RWPE2 (cell line): ENCODE measurements around the gene NEUROG3.

Experiments used
- ATAC-seq: fragments of 200-7000 bp; cut with Tn5 transposase; 3 replicates; pipeline ENCODE4 v1.9.1; 2021; ENCODE audit warnings: low read depth
- DNase-seq: peaks from one replicate; pipeline ENCODE4 v3.0.0-alpha.2; 2020; ENCODE audit warnings: low spot score
- H3K27ac ChIP-seq: fragments of 450-650 bp; 2 replicates; pipeline ENCODE4 v1.5.1; 2017; ENCODE audit warnings: mild to moderate bottlenecking; ENCODE audit not compliant: poor library complexity, severe bottlenecking
- H3K27me3 ChIP-seq: fragments of 250-450 bp; sonication (Bioruptor Pico); 2 replicates; pipeline ENCODE4 v1.5.1; 2021; ENCODE audit warnings: mild to moderate bottlenecking, moderate library complexity; ENCODE audit not compliant: insufficient read depth, poor library complexity, severe bottlenecking
- H3K36me3 ChIP-seq: fragments of 250-450 bp; sonication (Bioruptor Pico); 2 replicates; pipeline ENCODE4 v1.5.1; 2020; ENCODE audit warnings: low read depth, mild to moderate bottlenecking, moderate library complexity
- H3K4me1 ChIP-seq: fragments of 250-450 bp; sonication (Bioruptor Pico); 2 replicates; pipeline ENCODE4 v1.5.1; 2021; ENCODE audit warnings: mild to moderate bottlenecking, moderate library complexity; ENCODE audit not compliant: insufficient read depth, poor library complexity, severe bottlenecking
- H3K4me3 ChIP-seq: fragments of 250-450 bp; sonication (Bioruptor Pico); 2 replicates; pipeline ENCODE4 v1.5.1; 2021; ENCODE audit warnings: mild to moderate bottlenecking, moderate library complexity; ENCODE audit not compliant: severe bottlenecking
- H3K9me3 ChIP-seq: fragments of 250-450 bp; sonication (Bioruptor Pico); 2 replicates; pipeline ENCODE4 v1.5.1; 2021; ENCODE audit warnings: mild to moderate bottlenecking, moderate library complexity; ENCODE audit not compliant: severe bottlenecking
- TF ChIP-seq, protein P1 (sequence below): fragments of 450-650 bp; IDR thresholded peaks from one replicate; pipeline ENCODE4 v1.5.1; 2017; ENCODE audit warnings: mild to moderate bottlenecking, moderate library complexity; ENCODE audit not compliant: poor library complexity, severe bottlenecking

Gene NEUROG3

DNA sequence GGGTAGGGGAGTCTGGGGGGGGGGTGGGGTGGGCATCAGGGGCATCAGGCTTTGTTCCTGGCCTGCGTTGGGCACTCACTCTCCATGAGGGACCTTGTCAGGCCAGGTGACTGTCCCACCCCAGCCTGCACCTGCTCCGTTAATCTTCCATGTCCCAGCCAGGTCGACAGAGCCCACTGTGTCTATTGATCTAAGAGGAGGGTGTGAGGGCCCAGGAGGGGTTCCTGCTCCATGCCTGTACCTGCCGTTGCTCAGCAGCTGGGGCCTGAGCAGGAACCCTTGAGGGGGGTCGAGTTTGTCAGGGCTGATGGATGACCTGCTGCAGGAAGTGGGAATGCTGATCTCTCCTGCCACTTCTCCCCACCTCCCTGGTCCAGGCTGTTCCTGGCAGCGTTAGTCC lies 18.6 kb downstream of the NEUROG3 start:
- no peaks in the 10 kb centered on the region for H3K36me3 ChIP-seq
- H3K4me3 ChIP-seq, result no peak overlapping the region
- peaks cover under 1% of the 10 kb centered on the region for H3K9me3 ChIP-seq
- peaks cover 2% of the 10 kb centered on the region for H3K27me3 ChIP-seq
- TF ChIP-seq, protein P1, sequence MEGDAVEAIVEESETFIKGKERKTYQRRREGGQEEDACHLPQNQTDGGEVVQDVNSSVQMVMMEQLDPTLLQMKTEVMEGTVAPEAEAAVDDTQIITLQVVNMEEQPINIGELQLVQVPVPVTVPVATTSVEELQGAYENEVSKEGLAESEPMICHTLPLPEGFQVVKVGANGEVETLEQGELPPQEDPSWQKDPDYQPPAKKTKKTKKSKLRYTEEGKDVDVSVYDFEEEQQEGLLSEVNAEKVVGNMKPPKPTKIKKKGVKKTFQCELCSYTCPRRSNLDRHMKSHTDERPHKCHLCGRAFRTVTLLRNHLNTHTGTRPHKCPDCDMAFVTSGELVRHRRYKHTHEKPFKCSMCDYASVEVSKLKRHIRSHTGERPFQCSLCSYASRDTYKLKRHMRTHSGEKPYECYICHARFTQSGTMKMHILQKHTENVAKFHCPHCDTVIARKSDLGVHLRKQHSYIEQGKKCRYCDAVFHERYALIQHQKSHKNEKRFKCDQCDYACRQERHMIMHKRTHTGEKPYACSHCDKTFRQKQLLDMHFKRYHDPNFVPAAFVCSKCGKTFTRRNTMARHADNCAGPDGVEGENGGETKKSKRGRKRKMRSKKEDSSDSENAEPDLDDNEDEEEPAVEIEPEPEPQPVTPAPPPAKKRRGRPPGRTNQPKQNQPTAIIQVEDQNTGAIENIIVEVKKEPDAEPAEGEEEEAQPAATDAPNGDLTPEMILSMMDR, result no peak
- ATAC-seq (no peak), DNase-seq (no peak)
- H3K4me1 ChIP-seq, result no peaks in the 10 kb centered on the region
- H3K27ac ChIP-seq, result no peak overlapping the region

DNA sequence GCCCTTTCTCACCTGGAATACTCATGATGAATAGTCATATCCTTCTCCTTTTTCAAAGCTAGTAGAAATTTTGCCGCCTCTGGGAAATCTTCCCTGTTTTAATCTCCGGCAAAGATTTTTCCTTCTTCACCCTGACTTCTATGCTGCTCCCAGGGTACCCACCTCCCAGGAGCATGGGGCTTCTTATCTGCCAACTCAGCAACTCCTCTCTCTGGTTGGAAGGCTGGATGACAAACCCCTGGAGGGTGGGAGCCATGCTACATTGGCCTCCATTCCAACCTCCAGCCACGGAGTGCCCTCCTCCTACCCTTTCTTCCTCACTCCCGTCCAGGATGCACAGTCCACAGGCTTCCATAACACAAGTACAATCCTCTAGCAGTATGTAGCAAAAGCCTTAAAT lies 19.9 kb downstream of the NEUROG3 start:
- H3K4me3 ChIP-seq, result no peak overlapping the region
- H3K27ac ChIP-seq, result no peak overlapping the region
- TF ChIP-seq, protein P1, result no peak
- no peaks in the 10 kb centered on the region for H3K4me1 ChIP-seq
- H3K36me3 ChIP-seq, result no peaks in the 10 kb centered on the region
- peaks cover 8% of the 10 kb centered on the region for H3K9me3 ChIP-seq
- no peak for DNase-seq
- no peak for ATAC-seq
- peaks cover 2% of the 10 kb centered on the region for H3K27me3 ChIP-seq

DNA sequence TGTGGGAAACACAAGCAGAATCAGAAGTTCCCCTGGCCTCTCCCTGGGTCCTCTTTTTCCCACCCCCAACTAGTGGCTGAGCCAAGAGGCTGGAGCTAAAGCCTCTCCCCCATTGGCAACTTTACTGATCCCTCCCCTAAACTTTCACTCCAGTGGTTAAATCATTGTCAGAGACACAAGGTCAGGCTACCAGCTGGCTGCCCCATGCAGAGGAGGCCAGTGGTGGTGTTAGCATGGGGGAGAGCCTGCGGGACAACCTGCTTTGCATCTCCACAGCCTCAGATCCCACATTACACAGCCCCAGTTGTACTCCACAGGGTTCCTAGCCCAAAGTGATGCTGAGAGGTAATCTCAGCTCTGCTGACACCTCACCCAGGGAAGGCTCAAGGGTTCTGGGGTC lies 21.0 kb downstream of the NEUROG3 start:
- H3K27me3 ChIP-seq, result no peaks in the 10 kb centered on the region
- no peaks in the 10 kb centered on the region for H3K4me1 ChIP-seq
- ATAC-seq (no peak), DNase-seq (no peak)
- H3K4me3 ChIP-seq, result no peak overlapping the region
- peaks cover 12% of the 10 kb centered on the region for H3K9me3 ChIP-seq
- no peak overlapping the region for H3K27ac ChIP-seq
- H3K36me3 ChIP-seq, result no peaks in the 10 kb centered on the region
- TF ChIP-seq, protein P1, result no peak

DNA sequence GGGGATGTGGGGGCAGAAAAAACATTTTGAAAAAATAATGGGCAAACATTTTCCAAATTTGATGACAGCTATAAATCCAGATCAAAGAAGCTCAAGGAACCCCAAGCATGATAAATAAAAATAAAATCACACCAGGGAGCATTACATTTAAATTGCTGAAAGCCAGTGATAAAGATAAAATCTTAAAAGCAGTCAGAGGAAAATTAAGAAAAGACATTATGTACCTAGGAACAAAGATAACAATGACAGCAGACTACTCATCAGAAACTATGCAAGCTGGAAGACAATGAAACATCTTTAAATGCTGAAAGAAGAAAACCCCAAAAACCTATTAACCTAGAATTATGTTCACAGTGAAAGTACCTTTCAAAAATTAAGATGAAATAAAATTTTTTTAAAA lies 23.3 kb downstream of the NEUROG3 start:
- Histone ChIP-seq H3K4me1 (no peaks in the 10 kb centered on the region), H3K4me3 (no peak overlapping the region), H3K36me3 (no peaks in the 10 kb centered on the region), H3K27ac (no peak overlapping the region), H3K9me3 (peaks cover 13% of the 10 kb centered on the region), H3K27me3 (no peaks in the 10 kb centered on the region)
- ATAC-seq (no peak), DNase-seq (no peak)
- TF ChIP-seq, protein P1, result no peak

DNA sequence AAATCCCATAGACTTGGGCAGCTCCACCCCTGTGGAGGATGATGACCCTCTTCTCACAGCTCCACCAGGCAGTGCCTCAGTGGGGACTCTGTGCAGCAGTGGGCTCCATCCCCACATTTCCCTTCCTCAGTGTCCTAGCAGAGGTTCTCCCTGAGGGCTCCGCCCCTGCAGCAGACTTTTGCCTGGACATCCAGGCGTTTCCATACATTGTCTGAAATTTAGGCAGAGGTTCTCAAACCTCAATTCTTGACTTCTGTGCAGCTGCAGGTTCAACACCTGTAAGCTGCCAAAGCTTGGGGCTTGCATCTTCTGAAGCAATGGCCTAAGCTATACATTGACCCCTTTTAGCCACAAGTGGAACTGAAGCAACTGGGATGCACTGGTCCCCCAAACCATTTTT lies 31.8 kb downstream of the NEUROG3 start:
- TF ChIP-seq, protein P1, result no peak
- no peak overlapping the region for H3K4me3 ChIP-seq
- ATAC-seq (no peak), DNase-seq (no peak)
- no peaks in the 10 kb centered on the region for H3K9me3 ChIP-seq
- H3K4me1 ChIP-seq, result no peaks in the 10 kb centered on the region
- no peak overlapping the region for H3K27ac ChIP-seq
- H3K36me3 ChIP-seq, result no peaks in the 10 kb centered on the region
- no peaks in the 10 kb centered on the region for H3K27me3 ChIP-seq
